Measurements from ENCODE around the gene HIPK1.

GRCh38 chr1:113949007-113949406, 19.9 kb downstream of the HIPK1 start:
- peak; percentile 46 for TF ChIP-seq CTCF (conservative IDR thresholded peaks at IDR 0.05; ENCODE audit: low read length)
- no peak for TF ChIP-seq EZH2phosphoT487 (IDR thresholded peaks at IDR 0.05; ENCODE audit: borderline replicate concordance, low read depth, low read length)

Data from OCI-LY7 (cell line).